Inflammatory macrophage treated with lipopolysaccharide for 1 hour (primary cell): ENCODE data around the gene HPRT1.
"Not testable (repeated sequence)": the region's sequence is repeated elsewhere in the genome, so short reads cannot be mapped to it uniquely, and the experiment has no call there.

Experiments used
- DNase-seq, 2 donors: peaks; one replicate each; pipeline ENCODE4 v3.0.0-alpha.2; 2020 to 2022

The HPRT1 gene, protein sequence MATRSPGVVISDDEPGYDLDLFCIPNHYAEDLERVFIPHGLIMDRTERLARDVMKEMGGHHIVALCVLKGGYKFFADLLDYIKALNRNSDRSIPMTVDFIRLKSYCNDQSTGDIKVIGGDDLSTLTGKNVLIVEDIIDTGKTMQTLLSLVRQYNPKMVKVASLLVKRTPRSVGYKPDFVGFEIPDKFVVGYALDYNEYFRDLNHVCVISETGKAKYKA

DNA sequence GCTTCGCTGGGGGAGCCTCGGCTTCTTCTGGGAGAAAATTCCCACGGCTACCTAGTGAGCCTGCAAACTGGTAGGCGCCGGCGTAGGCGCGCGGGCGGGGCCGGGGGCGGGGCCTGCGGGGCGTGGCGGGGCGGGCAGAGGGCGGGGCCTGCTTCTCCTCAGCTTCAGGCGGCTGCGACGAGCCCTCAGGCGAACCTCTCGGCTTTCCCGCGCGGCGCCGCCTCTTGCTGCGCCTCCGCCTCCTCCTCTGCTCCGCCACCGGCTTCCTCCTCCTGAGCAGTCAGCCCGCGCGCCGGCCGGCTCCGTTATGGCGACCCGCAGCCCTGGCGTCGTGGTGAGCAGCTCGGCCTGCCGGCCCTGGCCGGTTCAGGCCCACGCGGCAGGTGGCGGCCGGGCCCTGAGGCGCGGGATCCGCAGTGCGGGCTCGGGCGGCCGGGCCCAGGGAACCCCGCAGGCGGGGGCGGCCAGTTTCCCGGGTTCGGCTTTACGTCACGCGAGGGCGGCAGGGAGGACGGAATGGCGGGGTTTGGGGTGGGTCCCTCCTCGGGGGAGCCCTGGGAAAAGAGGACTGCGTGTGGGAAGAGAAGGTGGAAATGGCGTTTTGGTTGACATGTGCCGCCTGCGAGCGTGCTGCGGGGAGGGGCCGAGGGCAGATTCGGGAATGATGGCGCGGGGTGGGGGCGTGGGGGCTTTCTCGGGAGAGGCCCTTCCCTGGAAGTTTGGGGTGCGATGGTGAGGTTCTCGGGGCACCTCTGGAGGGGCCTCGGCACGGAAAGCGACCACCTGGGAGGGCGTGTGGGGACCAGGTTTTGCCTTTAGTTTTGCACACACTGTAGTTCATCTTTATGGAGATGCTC, at the start of gene HPRT1:
Gene HPRT1 (plus strand): TSS at position 161 of the 857 bp plus-strand sequence. CDS start 147 bp downstream, at position 308.
- DNase-seq, result peak; percentile 44 to 56

DNA sequence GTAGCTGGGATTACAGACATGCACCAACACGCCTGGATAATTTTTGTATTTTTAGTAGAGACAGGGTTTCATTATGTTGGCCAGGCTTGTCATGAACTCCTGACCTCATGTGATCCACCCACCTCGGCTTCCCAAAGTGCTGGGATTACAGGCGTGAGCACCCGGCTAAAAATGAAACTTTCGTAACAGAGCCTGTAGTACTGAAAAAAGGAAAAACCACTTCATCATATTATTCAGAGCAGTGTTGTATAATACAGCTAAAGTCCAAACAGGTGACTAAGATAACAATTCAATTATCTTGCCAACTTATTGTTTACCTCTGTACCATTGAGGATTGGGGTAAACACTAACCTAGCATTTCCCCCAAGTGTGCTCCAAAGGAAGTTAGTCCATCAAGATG, 43.9 kb upstream of the HPRT1 start:
- DNase-seq, result peak in 1 of 2 donors; percentile 25

DNA sequence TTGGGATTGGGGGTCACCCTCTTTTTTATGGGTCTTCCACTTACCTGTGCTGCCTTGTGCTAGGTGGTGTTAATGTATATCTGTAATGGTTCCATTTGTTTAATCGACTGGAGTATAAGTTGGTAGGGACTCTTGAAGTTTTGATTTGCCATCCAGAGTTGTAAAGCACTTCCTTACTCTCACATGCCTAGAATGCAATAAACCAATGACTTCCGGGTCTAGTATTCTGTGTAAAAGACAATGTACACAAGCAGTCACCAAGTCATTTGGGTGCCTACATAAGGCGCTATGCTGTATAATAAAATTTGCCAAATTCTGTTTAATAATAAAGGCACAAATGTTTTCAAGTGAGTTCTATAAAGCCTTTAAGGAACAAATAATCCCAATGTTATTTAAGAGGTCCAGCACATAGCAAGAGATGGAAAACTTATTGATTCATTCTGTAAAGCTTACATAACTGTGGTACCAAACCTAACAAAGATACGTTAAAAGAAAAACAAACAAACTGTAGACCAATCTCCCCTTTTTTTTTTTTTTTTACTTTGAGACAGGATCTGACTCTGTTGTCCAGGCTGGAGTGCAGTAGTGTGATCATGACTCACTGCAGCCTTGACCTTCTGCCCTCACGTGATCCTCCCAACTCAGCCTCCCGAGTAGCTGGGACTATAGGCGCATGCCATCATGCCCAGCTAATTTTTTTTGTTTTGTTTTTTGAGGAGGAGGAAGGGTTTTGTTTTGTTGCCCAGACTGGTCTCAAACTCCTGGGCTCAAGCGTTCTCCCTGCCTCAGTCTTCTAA, 41.5 kb upstream of the HPRT1 start:
- no peak for DNase-seq

DNA sequence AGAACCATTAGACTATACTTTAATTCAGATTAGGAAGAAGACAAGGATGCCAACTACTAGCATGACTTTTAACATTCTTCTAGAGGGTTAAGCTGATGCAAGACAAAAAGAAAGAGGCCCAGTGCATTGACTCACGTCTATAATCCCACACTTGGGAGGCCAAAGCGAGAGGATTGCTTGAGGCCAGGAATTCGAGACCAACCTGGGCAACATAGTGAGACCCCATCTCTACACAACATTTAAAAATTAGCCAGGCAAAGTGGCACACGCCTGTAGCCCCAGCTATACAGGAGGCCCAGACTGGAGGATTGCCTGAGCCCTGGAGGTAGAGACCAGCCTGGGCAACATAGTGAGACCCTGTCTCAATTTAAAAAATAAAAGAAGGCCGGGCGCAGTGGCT, 40.2 kb upstream of the HPRT1 start:
- DNase-seq, result no peak

DNA sequence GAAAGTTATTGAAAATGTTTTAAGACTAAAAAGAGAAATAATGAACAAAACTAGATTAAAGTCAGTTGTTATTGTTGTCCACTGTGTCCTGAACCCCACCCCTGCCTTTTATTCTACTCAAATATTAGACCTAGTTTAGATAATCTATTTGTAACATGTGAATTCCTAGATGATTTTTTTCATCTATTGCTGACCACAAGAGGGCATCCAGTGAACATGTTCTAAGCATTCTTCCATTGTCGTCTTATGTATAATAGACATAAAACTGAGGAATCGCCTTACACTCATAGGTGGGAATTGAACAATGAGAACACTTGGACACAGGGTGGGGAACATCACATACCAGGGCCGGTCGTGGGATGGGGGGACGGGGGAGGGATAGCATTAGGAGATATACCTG, 36.4 kb upstream of the HPRT1 start:
- DNase-seq, result no peak

DNA sequence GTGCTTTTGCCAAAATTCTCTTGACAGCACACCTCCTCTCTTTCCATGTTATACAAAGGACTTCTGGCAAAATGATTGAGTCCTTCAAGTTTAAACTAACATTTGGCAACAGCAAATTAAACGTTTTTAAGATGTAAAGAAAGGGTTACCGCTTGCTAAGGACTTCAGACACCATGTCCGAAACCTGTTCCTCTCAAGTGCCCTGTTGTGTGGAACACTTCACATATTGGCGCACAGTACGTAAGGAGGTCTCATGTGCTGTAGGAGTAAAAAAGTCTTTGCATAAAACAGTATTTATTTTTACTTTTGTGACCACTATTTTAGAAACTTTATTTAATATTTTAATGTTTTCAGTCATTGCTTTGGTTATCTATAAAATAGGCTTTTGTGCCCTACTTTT, 33.7 kb upstream of the HPRT1 start:
- no peak for DNase-seq

DNA sequence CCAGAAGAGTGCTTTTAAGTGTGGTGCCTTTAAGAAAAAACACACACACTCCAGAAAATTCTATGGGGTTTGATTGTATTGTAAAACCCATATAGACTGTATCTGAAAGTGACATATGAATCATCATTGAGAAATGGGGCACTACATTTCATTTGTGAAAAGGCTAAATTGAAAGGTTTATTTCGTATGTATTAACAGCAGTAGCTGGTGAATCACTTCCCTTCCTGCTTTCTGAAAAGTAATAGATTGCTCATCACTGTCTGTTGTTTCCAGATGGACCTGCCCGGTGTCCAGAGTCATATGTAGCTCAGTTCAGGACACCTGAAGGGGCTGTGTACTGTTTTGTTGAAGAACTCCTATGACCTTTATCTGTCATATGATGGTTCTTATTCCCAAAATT, 28.1 kb upstream of the HPRT1 start:
- peak; percentile 13 to 20 for DNase-seq

DNA sequence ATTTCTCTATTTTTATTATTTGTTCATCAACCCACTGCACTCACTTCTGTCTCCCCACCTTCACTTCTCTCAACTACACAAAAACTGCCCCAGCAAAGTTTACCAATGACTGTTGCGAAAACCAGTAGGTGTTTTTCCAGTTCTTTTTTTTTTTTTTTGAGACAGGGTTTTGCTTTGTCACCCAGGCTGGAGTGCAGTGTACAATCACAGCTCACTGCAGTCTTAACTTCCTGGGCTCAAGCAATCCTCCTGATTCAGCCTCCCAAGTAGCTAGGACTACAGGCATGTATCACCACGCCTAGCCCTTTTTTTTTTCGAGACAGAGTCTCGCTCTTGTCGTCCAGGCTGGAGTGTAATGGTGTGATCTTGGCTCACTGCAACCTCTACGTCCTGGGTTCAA, 24.1 kb upstream of the HPRT1 start:
- no peak for DNase-seq

DNA sequence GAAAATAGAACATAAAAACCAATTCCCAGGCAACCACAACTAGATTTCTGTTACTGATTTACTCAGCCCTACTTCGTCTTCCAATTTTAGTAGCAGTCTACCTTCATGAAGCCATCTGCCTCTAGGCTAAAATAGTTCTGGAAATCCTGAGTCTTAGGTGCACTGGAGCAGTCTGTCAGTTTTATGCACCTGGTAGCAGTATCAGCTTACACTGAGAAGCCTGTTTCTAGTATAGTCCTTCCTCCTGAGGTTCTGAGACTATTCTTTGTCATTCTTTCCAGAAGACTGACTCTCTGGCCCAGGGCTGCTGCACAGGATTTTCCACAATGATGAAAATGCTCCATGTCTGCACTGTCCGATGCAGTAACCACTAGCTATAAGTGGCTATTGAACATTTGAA, 16.9 kb upstream of the HPRT1 start:
- DNase-seq, result no peak

DNA sequence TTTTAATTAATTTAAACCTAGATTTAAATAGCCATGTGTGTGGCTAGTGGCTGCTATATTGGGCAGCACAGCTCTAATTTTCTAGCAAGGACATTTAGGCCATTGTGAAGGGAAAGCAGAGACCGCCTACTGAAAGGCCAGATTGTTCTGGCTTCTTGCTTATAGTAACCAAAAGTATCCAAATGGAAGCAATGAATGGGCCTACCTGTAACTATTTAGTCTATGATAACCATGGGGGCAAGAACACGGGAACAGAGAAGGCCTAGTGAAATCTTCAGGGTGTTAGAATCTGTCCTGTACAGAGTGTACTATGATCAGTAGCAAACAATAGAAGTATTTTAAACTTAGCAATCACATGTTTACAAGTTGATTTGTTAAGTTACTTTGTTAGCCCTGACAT, 16.5 kb upstream of the HPRT1 start:
- DNase-seq, result no peak

DNA sequence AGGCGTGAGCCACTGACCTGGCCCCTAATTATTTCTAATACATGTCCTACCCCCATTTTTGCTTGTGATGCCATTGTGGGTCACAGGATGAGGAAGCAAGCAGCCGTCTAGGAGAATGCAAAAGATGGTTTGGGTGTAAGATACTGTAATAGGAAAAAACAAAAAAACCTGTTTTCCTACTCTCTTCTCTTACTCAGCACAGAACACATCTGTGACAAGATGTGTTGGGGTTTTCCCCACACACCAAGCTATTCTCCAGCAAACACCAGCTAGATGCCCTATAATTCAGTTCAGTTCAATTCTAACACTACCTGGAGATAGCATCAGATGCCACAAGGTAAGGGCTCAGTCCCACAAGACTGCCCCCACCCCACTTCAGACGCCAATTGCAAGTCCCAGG, 15.3 kb upstream of the HPRT1 start:
- DNase-seq, result no peak

DNA sequence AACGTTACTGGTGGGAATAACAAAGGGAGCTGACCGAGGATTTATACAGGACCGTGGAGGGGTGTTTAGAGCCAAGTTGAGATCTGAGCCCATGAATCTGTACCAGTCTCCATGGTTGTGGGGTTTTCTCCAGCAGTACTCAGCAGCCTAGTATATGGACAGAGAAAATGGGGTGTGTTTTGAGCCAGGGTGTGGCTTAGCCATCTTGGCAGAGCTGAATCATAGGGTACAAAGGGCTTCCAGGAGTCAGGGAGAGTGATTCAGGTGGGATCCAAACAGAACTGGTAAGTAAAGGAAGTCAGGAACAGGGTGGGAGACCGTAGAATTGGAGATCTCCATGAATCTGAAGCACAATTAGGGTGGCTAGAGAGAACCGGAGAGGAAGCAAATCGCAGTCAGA, 7.4 kb upstream of the HPRT1 start:
- no peak for DNase-seq

DNA sequence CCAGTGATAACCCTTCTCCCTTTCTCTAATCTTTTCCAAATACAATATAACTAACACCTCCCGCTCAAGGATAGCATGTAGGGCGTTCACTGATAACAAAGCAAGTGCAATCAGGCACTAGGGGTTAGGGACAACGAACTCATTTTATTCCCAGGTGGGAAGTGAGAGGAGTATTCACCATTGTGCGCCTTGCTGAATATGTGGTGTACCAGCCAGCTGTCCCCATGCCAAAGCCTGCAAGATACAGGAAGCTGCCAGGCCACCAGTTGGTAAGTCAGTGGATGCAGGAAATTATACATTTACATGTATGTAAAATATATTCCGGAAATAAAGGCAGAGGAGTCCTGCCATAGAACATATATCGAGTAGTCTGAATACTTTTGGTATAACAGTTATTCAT, 6.3 kb upstream of the HPRT1 start:
- no peak for DNase-seq

DNA sequence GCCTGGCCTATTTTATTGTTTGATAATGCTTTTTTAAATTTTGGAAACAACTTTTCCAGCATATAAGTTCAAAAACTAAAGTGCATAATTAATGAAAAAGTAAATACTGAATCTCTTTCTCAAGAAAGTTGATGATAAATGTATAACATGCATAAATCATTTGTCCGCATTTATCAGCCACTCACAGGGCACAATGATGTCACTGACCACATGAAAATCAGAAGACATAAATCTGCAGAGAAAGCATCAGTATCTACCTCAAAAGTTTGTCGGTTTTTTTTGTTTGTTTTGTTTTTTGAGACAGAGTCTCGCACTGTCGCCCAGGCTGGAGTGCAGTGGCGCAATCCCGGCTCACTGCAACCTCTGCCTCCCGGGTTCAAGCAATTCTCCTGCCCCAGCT, 5.5 kb upstream of the HPRT1 start:
- DNase-seq, result no peak

DNA sequence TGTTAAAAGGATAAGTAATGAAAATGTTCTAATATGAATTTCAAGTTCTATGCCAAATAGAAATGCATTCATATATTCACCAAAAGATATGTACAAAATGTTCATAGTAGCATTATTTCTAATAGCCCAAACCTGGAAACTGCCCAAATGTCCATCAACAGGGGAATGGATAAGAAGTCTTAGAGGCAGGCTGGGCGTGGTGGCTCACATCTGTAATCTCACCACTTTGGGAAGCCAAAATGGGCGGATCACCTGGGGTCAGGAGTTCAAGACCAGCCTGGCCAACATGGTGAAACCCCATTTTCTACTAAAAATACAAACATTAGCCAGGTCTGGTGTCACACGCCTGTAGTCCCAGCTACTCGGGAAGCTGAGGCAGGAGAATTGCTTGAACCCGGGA, 2.3 kb upstream of the HPRT1 start:
- no peak for DNase-seq

DNA sequence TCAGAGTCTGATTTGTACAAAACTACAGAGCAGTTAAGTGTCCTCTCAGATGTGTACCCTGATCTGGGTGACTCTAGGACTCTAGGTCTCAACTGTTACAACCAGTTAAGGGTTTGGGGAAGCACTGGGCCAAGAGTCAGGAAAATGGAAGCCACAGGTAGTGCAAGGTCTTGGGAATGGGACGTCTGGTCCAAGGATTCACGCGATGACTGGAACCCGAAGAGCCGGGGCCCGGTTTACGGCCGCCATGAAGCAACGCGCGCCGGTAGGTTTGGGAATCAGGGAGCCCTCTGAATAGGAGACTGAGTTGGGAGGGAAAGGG, 321 bp upstream of the HPRT1 start:
- DNase-seq, result no peak

DNA sequence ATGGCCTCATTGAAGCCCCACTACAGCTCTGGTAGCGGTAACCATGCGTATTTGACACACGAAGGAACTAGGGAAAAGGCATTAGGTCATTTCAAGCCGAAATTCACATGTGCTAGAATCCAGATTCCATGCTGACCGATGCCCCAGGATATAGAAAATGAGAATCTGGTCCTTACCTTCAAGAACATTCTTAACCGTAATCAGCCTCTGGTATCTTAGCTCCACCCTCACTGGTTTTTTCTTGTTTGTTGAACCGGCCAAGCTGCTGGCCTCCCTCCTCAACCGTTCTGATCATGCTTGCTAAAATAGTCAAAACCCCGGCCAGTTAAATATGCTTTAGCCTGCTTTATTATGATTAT, 876 bp downstream of the HPRT1 start:
- no peak for DNase-seq

DNA sequence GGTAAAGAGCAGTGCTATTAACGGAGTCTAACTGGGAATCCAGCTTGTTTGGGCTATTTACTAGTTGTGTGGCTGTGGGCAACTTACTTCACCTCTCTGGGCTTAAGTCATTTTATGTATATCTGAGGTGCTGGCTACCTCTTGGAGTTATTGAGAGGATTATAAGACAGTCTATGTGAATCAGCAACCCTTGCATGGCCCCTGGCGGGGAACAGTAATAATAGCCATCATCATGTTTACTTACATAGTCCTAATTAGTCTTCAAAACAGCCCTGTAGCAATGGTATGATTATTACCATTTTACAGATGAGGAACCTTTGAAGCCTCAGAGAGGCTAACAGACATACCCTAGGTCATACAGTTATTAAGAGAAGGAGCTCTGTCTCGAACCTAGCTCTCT, 1.5 kb downstream of the HPRT1 start:
- DNase-seq, result no peak

DNA sequence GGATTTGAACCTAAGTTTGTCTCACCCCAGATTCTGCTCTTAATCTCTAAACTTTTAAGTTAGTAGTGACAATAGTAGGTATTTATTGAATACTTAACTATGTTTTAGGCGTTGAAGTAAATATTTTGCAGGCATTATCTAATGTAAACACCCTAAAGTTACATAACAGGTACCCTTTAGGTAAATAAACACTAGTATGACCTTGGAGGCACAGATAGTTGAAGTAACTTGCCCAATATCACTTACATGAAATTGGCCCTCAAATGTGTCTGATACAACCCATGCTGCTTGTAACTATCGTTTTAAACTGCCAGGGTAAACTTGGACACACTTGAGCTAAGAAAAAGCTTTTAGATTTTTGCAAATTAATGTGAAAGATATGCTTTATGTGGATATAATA, 3.0 kb downstream of the HPRT1 start:
- no peak for DNase-seq

DNA sequence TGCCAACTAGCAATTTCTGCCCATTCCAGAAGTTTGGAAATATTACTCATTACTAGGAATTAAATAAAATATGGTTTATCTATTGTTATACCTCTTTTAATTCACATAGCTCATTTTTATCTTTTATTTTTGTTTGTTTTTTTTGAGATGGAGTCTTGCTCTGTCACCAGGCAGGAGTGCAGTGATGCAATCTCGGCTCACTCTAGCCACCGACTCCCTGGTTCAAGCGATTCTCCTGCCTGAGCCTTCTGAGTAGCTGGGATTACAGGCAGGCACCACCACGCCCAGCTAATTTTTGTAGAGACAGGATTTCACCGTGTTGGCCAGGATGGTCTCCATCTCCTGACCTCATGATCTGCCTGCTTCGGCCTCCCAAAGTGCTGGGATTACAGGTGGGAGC, 4.5 kb downstream of the HPRT1 start:
- not testable (repeated sequence) for DNase-seq

DNA sequence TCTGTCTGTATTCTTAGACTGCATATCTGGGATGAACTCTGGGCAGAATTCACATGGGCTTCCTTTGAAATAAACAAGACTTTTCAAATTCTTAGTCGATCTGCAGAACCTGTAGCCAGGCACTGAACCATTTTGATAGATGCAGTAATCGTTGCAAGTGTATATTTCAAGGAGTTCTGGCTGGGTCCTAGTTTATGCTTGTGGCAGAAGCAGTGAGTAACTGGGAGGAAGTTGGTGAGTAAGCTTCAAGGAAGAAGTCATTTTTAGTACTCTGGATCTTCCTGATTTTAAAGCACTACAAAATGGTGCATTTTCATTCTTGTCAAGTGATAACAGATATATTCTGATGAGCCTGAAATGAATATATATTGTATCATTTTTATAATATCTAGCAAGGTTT, 9.5 kb downstream of the HPRT1 start:
- peak; percentile 27 to 35 for DNase-seq

DNA sequence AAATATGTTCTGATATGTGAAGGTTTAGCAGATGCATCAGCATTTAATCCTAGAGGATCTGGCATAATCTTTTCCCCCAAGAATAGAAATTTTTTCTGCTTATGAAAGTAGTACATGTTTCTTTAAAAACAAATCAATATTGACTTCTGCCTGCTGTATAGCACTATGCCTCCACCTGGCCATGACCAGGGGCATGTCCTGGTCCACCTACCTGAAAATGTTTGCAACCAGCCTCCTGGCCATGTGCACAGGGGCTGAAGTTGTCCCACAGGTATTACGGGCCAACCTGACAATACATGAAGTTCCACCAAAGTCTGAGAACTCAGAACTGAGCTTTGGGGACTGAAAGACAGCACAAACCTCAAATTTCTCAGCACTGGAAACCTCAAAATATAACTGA, 10.0 kb downstream of the HPRT1 start:
- no peak for DNase-seq

DNA sequence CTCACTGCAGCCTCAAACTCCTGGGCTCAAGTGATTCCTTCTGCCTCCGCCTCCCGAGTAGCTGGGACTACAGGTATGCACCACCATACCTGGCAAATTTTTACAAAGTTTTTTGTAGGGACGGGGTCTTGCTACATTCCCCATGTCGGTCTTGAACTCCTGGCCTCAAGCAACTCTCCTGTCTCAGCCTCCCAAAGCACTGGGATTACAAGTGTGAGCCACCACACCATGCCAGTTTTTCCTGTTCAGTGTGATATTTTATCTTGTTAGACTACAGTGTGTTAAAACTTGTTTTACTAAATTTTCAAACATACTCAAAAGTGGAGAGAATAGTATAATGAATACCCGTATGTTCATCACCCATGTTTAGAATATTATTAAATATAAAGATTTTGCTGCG, 12.1 kb downstream of the HPRT1 start:
- DNase-seq, result no peak

DNA sequence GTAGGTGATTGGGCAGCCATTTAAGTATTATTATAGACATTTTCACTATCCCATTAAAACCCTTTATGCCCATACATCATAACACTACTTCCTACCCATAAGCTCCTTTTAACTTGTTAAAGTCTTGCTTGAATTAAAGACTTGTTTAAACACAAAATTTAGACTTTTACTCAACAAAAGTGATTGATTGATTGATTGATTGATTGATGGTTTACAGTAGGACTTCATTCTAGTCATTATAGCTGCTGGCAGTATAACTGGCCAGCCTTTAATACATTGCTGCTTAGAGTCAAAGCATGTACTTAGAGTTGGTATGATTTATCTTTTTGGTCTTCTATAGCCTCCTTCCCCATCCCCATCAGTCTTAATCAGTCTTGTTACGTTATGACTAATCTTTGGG, 16.3 kb downstream of the HPRT1 start:
- DNase-seq, result no peak
